WI38 (cell line): ENCODE measurements around the gene LSM7.

Experiments used
- H3K4me3 ChIP-seq: 2 replicates; pipeline ENCODE4 v1.5.1; 2011; ENCODE audit warnings: low read depth, mild to moderate bottlenecking, control low read depth, low read length
- CTCF ChIP-seq: IDR thresholded peaks from 2 replicates; pipeline ENCODE4 v1.5.1; 2012; ENCODE audit warnings: low read depth, mild to moderate bottlenecking, control low read depth, low read length

The LSM7 gene

GRCh38 chr19:2334986-2335846 lies 6.8 kb upstream of the LSM7 start:
- TF ChIP-seq CTCF = no peak
- H3K4me3 ChIP-seq = no peak overlapping the region

- no peak for TF ChIP-seq CTCF
These were observed 6.0 kb upstream of the LSM7 start for GRCh38 chr19:2334426-2334825.

GRCh38 chr19:2333807-2334211 lies 5.4 kb upstream of the LSM7 start:
- TF ChIP-seq CTCF = no peak
- no peak overlapping the region for H3K4me3 ChIP-seq

More at GRCh38 chr19:2334426-2334825, 6.0 kb upstream of the LSM7 start:
- no peak overlapping the region for H3K4me3 ChIP-seq

GRCh38 chr19:2333027-2333806 lies 4.8 kb upstream of the LSM7 start:
- no peak for TF ChIP-seq CTCF
- H3K4me3 ChIP-seq = no peak overlapping the region

GRCh38 chr19:2332341-2333026 lies 4.1 kb upstream of the LSM7 start:
- no peak for TF ChIP-seq CTCF
- H3K4me3 ChIP-seq = no peak overlapping the region

GRCh38 chr19:2331601-2332246 lies 3.3 kb upstream of the LSM7 start:
- no peak for TF ChIP-seq CTCF
- no peak overlapping the region for H3K4me3 ChIP-seq
